GM19099 (cell line): ENCODE measurements around the gene PRODH.

Source experiments
- POLR2A ChIP-seq: IDR thresholded peaks from 3 replicates; pipeline ENCODE4 v1.6.1; 2011; ENCODE audit warnings: low read depth; ENCODE audit not compliant: insufficient read length; ENCODE audit errors: extremely low read depth

PRODH gene

GRCh38 chr22:18970176-18970947 is 34.3 kb upstream of the PRODH start:
- no peak for TF ChIP-seq POLR2A

DNA sequence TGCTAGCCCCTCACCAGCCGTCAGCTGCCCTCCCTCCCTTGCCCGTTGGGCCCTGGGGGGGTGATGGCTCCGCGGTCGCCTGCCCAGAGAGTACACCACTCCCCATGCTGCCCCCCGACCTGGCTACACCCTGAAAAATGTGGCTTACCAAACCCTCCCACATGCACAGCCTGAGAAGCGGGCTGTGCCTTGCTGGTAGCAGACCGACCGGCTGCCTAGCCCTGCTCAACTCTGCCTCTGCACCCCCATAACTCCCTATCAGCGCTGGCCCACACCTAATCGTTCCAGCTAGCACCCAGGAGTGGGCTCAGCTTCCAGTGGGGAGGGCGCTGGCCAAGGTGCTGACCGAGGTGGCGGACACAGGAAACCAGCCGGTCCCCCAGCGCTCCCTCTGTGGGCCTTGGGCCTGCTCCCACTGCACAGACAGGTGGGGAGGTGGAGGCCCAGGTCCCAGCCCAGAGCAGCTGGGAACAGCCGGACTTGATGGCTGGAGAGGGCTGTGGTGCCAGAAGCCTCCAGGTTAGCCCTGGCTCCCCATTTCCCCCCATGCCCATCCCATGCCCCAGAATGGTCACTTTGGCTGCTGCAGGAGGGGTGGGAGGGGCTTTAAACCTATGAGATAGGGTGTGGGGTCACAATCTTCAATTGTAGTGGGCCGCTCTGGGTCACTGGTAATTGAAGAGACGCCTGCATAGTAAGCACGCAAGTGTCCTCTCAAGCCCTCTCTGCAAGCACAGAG is 32.1 kb upstream of the PRODH start:
- TF ChIP-seq POLR2A: no peak

- TF ChIP-seq POLR2A: no peak
These were observed 30.7 kb upstream of the PRODH start for GRCh38 chr22:18966748-18967147.

DNA sequence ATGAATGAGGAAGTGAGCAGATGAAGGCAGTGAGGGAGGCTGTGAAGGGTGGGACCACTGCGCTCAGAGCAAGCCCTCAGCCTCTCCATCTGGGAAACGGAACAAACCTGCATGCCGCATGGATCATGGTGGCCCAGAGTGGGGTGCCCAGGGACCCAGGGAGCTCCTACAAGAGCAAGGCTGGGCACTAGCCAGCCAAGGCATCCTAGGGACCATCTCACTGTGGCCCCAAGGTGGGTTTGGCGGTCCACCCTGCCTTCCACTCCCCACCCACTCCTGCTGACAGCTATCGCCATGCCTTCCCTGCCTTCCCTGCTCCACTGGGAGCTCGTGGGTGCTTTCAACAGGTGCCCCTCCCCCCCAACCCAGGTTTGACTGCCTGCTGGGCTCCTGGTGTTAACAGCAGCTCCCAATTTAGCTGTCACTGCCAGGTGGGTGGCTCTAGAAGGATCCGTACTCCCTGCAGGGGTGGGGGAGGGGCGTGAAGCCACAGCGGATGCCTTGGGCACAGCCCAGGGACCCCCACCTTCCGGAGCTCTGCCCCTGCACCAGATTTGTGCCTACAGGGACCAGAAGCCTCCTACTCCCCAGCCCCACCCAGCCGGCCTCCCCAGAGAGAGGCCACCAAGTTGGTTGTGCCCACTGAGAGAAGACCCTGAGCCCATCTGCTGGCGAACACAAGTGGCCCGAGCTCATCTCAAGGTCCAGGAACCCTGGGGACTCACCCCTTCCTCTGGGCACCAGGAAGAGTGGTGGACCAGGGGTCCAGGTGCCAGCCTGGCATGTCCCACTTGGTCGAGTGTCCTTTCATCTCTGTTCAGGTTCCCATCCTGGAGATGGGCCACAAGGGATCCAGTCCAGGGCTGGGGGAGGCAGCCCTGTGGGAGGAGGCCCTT is 29.7 kb upstream of the PRODH start:
- TF ChIP-seq POLR2A: no peak

DNA sequence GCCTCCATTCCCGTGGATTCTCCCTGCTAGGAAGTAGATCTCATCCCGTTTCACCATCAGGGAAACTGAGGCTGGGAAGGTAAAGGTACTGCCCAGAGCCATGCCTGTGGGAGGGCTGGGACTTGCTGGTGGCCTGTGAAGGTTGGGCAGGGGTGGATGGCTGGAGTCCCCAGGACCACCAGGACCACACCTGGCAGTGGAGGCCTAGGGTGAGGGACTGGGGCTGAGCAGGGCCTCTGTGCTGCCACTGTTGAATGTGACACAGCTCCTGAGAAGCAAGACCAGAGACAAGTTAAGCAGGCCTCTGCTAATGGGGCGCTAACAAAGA is 26.2 kb upstream of the PRODH start:
- no peak for TF ChIP-seq POLR2A

- TF ChIP-seq POLR2A: no peak
These were observed 19.6 kb upstream of the PRODH start for GRCh38 chr22:18955696-18956095.

DNA sequence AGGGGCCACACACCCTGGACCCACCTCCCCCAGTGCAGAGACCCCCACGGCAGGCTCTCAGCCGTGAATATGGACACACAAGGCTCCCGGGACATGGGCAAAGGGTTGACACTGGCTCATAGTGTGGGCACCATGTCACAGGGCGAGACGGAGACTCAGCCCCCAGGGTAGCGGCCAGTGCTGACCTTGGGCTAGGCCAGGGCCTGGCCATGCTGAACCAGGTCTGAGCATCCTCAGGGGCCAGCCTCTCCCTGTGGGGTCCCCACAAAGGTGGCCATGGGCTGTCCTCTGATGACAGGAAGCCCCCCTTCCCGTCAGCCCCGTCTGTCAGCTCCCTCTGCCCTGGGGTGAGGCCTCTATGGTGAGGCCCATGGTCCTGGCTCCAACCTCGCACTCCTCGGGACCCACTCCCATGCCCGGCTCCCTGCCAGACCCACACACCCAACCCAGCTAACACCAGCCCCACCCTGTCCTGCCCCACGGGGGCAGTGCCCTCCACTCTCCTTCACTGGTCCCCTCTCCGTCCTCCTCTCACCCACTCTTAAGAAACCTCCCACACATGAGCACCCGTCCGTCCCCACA is 19.0 kb upstream of the PRODH start:
- no peak for TF ChIP-seq POLR2A

GRCh38 chr22:18952022-18952421 is 15.9 kb upstream of the PRODH start:
- TF ChIP-seq POLR2A: no peak

- TF ChIP-seq POLR2A: no peak
These were observed 14.0 kb upstream of the PRODH start for GRCh38 chr22:18950141-18950540.

DNA sequence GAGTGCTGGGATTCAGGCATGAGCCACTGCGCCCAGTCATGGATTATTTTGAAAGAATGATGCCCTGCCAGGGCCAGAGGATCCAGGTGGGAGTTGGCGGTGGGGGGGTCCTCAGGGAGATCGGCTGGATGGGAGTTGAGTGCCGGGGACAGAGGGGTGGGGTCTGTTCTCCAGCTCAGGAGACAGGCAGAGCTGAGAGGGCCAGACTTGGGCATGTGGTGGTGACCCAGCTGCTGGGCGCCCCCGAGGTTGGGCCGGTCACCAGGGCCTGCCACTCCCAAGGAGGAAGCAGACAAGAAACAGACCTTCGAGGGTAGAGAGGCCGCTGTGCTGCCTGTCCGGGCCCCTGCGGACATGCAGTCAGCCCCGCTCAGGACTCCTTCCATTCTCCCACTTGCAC is 11.8 kb upstream of the PRODH start:
- no peak for TF ChIP-seq POLR2A

- TF ChIP-seq POLR2A: no peak
These were observed 2.2 kb downstream of the PRODH start for GRCh38 chr22:18933914-18934313.

DNA sequence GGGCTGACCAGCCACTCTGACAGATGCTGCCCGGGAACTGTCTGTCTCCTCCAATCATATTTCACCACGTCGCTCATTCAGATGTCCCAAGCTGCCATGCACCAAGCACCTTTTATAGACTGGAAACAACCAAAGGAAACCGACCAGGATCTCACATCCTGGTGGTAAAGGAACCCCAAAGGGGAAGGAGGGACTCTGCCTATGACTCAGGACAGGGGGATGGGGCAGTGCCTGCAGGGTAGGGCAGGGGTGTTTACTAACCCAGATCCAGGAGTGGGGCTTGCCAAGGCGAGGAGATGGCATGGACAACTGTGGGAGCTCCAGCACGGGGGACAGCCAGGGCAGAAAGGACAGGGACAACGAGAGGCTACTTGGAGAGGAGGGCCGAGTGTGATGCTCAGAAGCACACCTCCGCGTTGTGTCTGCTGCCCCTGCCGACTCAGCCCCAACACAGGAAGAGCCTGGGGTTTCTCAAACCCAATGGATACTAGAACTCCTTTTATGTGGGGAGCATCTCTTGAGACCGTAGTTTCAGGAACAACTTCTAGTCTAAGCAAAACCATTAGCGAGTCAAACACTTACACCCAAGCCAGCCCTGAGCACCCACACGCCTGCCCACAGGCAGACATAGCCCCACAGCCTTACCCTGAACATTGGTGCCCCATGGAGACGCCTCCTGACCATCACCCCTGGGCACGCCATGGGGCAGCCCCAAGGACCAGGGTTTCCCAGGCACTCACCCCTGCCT is 4.0 kb downstream of the PRODH start:
- TF ChIP-seq POLR2A: no peak

- no peak for TF ChIP-seq POLR2A
These were observed 6.6 kb downstream of the PRODH start for GRCh38 chr22:18929459-18929858.

- no peak for TF ChIP-seq POLR2A
These were observed 8.5 kb downstream of the PRODH start for GRCh38 chr22:18927573-18927972.

GRCh38 chr22:18927020-18927419 is 9.1 kb downstream of the PRODH start:
- no peak for TF ChIP-seq POLR2A

DNA sequence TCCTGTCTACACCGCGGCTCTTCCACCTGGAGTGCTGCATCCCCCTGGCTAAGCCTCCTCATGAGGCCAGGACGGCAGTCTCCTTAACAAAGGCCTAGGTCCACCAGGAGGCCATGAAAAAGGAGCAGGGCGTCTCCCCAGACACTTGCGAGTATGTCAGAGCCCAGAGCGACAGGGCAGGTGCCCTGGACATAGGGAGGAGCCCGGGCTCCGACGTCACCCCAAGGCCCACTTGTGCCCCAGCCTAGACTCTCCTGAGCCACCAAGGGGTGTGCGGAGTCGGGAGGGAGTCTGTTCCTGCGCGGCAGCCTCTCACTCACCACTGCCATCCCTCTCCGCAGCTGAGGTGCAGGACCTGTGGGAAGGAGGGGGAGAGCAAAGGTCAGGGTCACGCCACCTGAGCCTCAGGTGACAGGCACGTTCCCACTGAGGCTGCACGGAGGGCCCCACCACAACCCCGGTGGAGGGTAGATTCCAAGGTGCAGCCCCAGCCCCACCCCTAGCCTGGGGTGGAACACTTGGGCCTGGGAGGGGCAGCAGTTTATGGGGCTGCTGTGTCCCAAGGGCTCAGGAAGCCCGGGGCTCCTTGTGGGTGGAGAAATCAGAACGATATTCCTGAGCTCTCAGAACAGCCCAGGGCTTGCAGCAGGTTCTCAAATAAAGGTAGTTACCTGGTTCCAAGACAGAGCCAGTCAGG is 10.6 kb downstream of the PRODH start:
- TF ChIP-seq POLR2A: no peak
